H1 (cell line): ENCODE data around the gene UVSSA. TPM values are rescaled to one million over a fixed set of nuclear protein-coding genes. Genes with fewer than 3 reads are reported as not detected.

Experiments used
- CTCF ChIA-PET: fragments of 300-600 bp; sonication (Branson Sonifier 250); formaldehyde crosslinking; loops from one replicate; lab custom pipeline; 2021; ENCODE audit not compliant: partially characterized antibody; lab: Charles Lee
- POLR2A ChIA-PET: fragments of 300-600 bp; sonication (Branson Sonifier 250); formaldehyde crosslinking; loops from one replicate; lab custom pipeline; 2021; ENCODE audit warnings: inconsistent platforms; ENCODE audit not compliant: partially characterized antibody; lab: Charles Lee
- DNase-seq, 2 experiments: peaks; one replicate each; pipeline versions ENCODE4 v3.0.0 to v3.0.0-alpha.2; 2010 to 2022; ENCODE audit warnings: low spot score in 2 of 2, low read depth in 1 of 2, mixed read lengths in 1 of 2
- FAIRE-seq: peaks from 2 replicates; lab custom pipeline; 2011; peaks lifted over from hg19 to GRCh38; lab: Jason Lieb, UNC
- H2AFZ ChIP-seq: 2 replicates; pipeline ENCODE4 v1.8.1; 2012; ENCODE audit warnings: low read length, inconsistent platforms
- H2AK5ac ChIP-seq: 2 replicates; pipeline ENCODE4 v1.6.1; 2013; ENCODE audit warnings: low read depth, low read length
- H2BK120ac ChIP-seq: replicated peaks from 2 replicates; pipeline ENCODE3; 2013; ENCODE audit warnings: low read depth, low read length, inconsistent platforms
- H2BK12ac ChIP-seq: 2 replicates; pipeline ENCODE4 v1.6.1; 2013; ENCODE audit warnings: low read depth, low read length
- H2BK15ac ChIP-seq: 2 replicates; pipeline ENCODE4 v1.6.1; 2013; ENCODE audit warnings: low read length
- H2BK20ac ChIP-seq: 2 replicates; pipeline ENCODE4 v1.6.1; 2013; ENCODE audit warnings: low read length
- H2BK5ac ChIP-seq: 2 replicates; pipeline ENCODE4 v1.6.1; 2013; ENCODE audit warnings: low read depth, low read length
- H3K14ac ChIP-seq: 2 replicates; pipeline ENCODE4 v1.6.1; 2013; ENCODE audit warnings: inconsistent platforms; ENCODE audit not compliant: insufficient read length
- H3K18ac ChIP-seq: 2 replicates; pipeline ENCODE4 v1.6.1; 2013; ENCODE audit warnings: low read length; ENCODE audit errors: extremely low read depth
- H3K23ac ChIP-seq: 2 replicates; pipeline ENCODE4 v1.6.1; 2013; ENCODE audit warnings: inconsistent platforms; ENCODE audit not compliant: insufficient read length
- H3K23me2 ChIP-seq: 2 replicates; pipeline ENCODE4 v1.6.1; 2013; ENCODE audit warnings: low read depth, low read length
- H3K27ac ChIP-seq: 2 replicates; pipeline ENCODE4 v1.6.1; 2011; ENCODE audit warnings: low read depth, low read length, inconsistent platforms
- H3K27me3 ChIP-seq, 4 experiments: replicated peaks in 1 of 4; 1 replicate in 1 of 4; 2 replicates in 3 of 4; pipeline versions ENCODE4 v1.6.1 to v1.8.1; 2011 to 2013; ENCODE audit warnings: low read length in 3 of 4, mild to moderate bottlenecking in 3 of 4, inconsistent platforms in 2 of 4, mixed read lengths in 2 of 4, moderate library complexity in 1 of 4; ENCODE audit not compliant: control insufficient read depth in 3 of 4, insufficient read depth in 3 of 4; ENCODE audit errors: extremely low read depth in 1 of 4
- H3K36me3 ChIP-seq, 4 experiments: 2 replicates each; pipeline versions ENCODE4 v1.6.1 to v1.8.1; 2011 to 2013; ENCODE audit warnings: mild to moderate bottlenecking in 4 of 4, low read length in 3 of 4, moderate library complexity in 2 of 4, control low read depth in 1 of 4, inconsistent platforms in 1 of 4; ENCODE audit not compliant: insufficient read depth in 4 of 4, control insufficient read depth in 2 of 4
- H3K4ac ChIP-seq: replicated peaks from 2 replicates; pipeline ENCODE3; 2013; ENCODE audit warnings: low read length, low read depth, mixed read lengths, inconsistent platforms; ENCODE audit not compliant: insufficient read length
- H3K4me1 ChIP-seq, 4 experiments: replicated peaks in 1 of 4; 1 replicate in 1 of 4; 2 replicates in 3 of 4; pipeline versions ENCODE4 v1.6.1 to v1.8.1; 2011 to 2013; ENCODE audit warnings: low read length in 3 of 4, inconsistent platforms in 2 of 4, mixed read lengths in 1 of 4; ENCODE audit not compliant: insufficient read depth in 4 of 4, control insufficient read depth in 3 of 4
- H3K4me2 ChIP-seq, 2 experiments: 2 replicates each; pipeline versions ENCODE4 v1.6.1 to v1.8.1; 2011 to 2013; ENCODE audit warnings: low read depth in 2 of 2, low read length in 2 of 2, control low read depth in 1 of 2, inconsistent platforms in 1 of 2, mild to moderate bottlenecking in 1 of 2; ENCODE audit not compliant: insufficient read depth in 1 of 2
- H3K4me3 ChIP-seq, 4 experiments: fragments of 200-600, 300-600 bp in 1 of 4; sonication (generic), shearing (Covaris generic), sonication (Bioruptor Twin) in 1 of 4; 2 replicates each; pipeline versions ENCODE4 v1.5.1 to v1.8.1; 2011 to 2016; ENCODE audit warnings: low read length in 4 of 4, low read depth in 3 of 4, control low read depth in 2 of 4, inconsistent platforms in 2 of 4, mild to moderate bottlenecking in 2 of 4, mixed read lengths in 1 of 4, moderate library complexity in 1 of 4; ENCODE audit not compliant: insufficient read depth in 2 of 4; ENCODE audit errors: extremely low read depth in 1 of 4
- H3K56ac ChIP-seq: replicated peaks from 2 replicates; pipeline ENCODE3; 2013; ENCODE audit warnings: low read depth, mild to moderate bottlenecking, mixed read lengths, low read length, inconsistent platforms; ENCODE audit not compliant: insufficient read length
- H3K79me1 ChIP-seq: 2 replicates; pipeline ENCODE4 v1.6.1; 2013; ENCODE audit warnings: low read depth, low read length, control low read depth
- H3K79me2 ChIP-seq, 2 experiments: 2 replicates each; pipeline versions ENCODE4 v1.6.1 to v1.8.1; 2012 to 2013; ENCODE audit warnings: low read length in 2 of 2, mild to moderate bottlenecking in 2 of 2, inconsistent platforms in 1 of 2; ENCODE audit not compliant: insufficient read depth in 2 of 2, control insufficient read depth in 1 of 2
- H3K9ac ChIP-seq, 4 experiments: replicated peaks in 1 of 4; 1 replicate in 1 of 4; 2 replicates in 3 of 4; pipeline versions ENCODE4 v1.6.1 to v1.8.1; 2011 to 2013; ENCODE audit warnings: low read depth in 3 of 4, low read length in 3 of 4, control low read depth in 2 of 4, mild to moderate bottlenecking in 2 of 4, moderate library complexity in 2 of 4, inconsistent platforms in 1 of 4; ENCODE audit errors: extremely low read depth in 1 of 4
- H3K9me3 ChIP-seq, 2 experiments: 2 replicates each; pipeline versions ENCODE4 v1.6.1 to v1.8.1; 2012 to 2013; ENCODE audit warnings: mild to moderate bottlenecking in 2 of 2, moderate library complexity in 2 of 2, control low read depth in 1 of 2, inconsistent platforms in 1 of 2, low read depth in 1 of 2, low read length in 1 of 2, mixed read lengths in 1 of 2; ENCODE audit not compliant: insufficient read depth in 2 of 2
- H4K20me1 ChIP-seq, 2 experiments: replicated peaks in 1 of 2; 2 replicates each; pipeline versions ENCODE3 to v1.8.1; 2011 to 2013; ENCODE audit warnings: inconsistent platforms in 2 of 2, low read length in 2 of 2, mild to moderate bottlenecking in 1 of 2; ENCODE audit not compliant: insufficient read depth in 2 of 2, control insufficient read depth in 1 of 2
- H4K5ac ChIP-seq: 2 replicates; pipeline ENCODE4 v1.6.1; 2013; ENCODE audit warnings: low read length, low read depth, mixed read lengths, inconsistent platforms; ENCODE audit not compliant: insufficient read length
- H4K8ac ChIP-seq: 2 replicates; pipeline ENCODE4 v1.8.0; 2013; ENCODE audit warnings: mild to moderate bottlenecking, moderate library complexity, low read length, inconsistent platforms; ENCODE audit not compliant: insufficient read depth; ENCODE audit errors: extremely low read depth
- H4K91ac ChIP-seq: replicated peaks from 2 replicates; pipeline ENCODE3; 2013; ENCODE audit warnings: low read length, mixed read lengths, inconsistent platforms; ENCODE audit not compliant: insufficient read length
- BRCA1 ChIP-seq: IDR thresholded peaks from 2 replicates; pipeline ENCODE4 v1.6.1; 2012; ENCODE audit warnings: low read depth, low read length, improper control_type of control experiment
- CBX8 ChIP-seq: fragments of 300-800, 300-1000 bp; sonication (generic); IDR thresholded peaks from 2 replicates; pipeline ENCODE4 v1.7.1; 2016; ENCODE audit warnings: low read depth, low read length, borderline replicate concordance
- CTBP2 ChIP-seq: IDR thresholded peaks from 2 replicates; pipeline ENCODE4 v1.7.0; 2011; ENCODE audit warnings: borderline replicate concordance, mild to moderate bottlenecking, moderate library complexity, mixed read lengths, low read length; ENCODE audit not compliant: insufficient read depth, insufficient read length
- EP300 ChIP-seq, 2 experiments: IDR thresholded peaks; 1 replicate in 1 of 2; 2 replicates in 1 of 2; pipeline ENCODE4 v1.6.1; 2011 to 2012; ENCODE audit warnings: low read depth in 2 of 2, low read length in 2 of 2, mild to moderate bottlenecking in 2 of 2, borderline replicate concordance in 1 of 2, inconsistent platforms in 1 of 2, moderate library complexity in 1 of 2
- HDAC6 ChIP-seq: IDR thresholded peaks from one replicate; pipeline ENCODE4 v1.7.1; 2012; ENCODE audit warnings: low read depth, mild to moderate bottlenecking, inconsistent platforms, low read length, moderate library complexity
- KDM5A ChIP-seq: fragments of 200-600 bp; IDR thresholded peaks from 2 replicates; pipeline ENCODE4 v1.7.1; 2012; ENCODE audit warnings: mild to moderate bottlenecking, low read length, inconsistent platforms, mixed read lengths
- RFX5 ChIP-seq: IDR thresholded peaks from 2 replicates; pipeline ENCODE4 v1.6.1; 2011; ENCODE audit warnings: low read depth, low read length, improper control_type of control experiment, borderline replicate concordance
- RNF2 ChIP-seq: fragments of 200-900, 300-1000 bp; sonication (generic); IDR thresholded peaks from 2 replicates; pipeline ENCODE4 v1.7.1; 2016; ENCODE audit warnings: borderline replicate concordance, low read depth, mild to moderate bottlenecking, antibody characterized with exemption, low read length; ENCODE audit not compliant: poor library complexity, severe bottlenecking; ENCODE audit errors: missing control alignments
- SIX5 ChIP-seq: IDR thresholded peaks from 2 replicates; pipeline ENCODE4 v1.6.1; 2011; ENCODE audit warnings: mild to moderate bottlenecking, low read depth, low read length
- SP4 ChIP-seq: IDR thresholded peaks from 2 replicates; pipeline ENCODE4 v1.6.1; 2012; ENCODE audit warnings: low read length, inconsistent platforms
- ZNF274 ChIP-seq: IDR thresholded peaks from 2 replicates; pipeline ENCODE4 v1.7.0; 2012; ENCODE audit warnings: low read length, borderline replicate concordance; ENCODE audit errors: extremely low read depth
- WGBS, 2 experiments: shearing (Covaris generic) in 1 of 2; methylation state at CpG; one replicate each; pipeline versions ENCODE4 v1.1.6 to v1.1.7; 2013 to 2015; ENCODE audit warnings: low lambda C conversion rate in 2 of 2, mixed read lengths in 2 of 2, inconsistent platforms in 1 of 2, low coverage in 1 of 2, missing lambda C conversion rate in 1 of 2; ENCODE audit not compliant: insufficient replicate concordance in 2 of 2, insufficient coverage in 1 of 2, insufficient read length in 1 of 2; ENCODE audit errors: extremely low coverage in 1 of 2, missing lambda C conversion rate in 1 of 2; 5-methylcytosine and 5-hydroxymethylcytosine counted together
- polyA plus RNA-seq, 7 experiments: library from polyadenylated mRNA; depleted of rRNA in 3 of 7; stranded (reverse) in 5 of 7; unstranded in 2 of 7; fragments of >200 nt in 5 of 7; fragments of 200-250 nt in 2 of 7; gene quantifications; 1 replicate in 5 of 7; 2 replicates in 1 of 7; 4 replicates in 1 of 7; pipeline versions ENCODE4 v1.2.1 to v1.2.3, GENCODE V29; 2011 to 2013; ENCODE audit warnings: missing spikeins in 2 of 7, mixed read lengths in 2 of 7
- total RNA-seq: library from RNA; stranded (reverse); fragmentation: NEBNext Ultra II Directional; extraction: Animal tissue kit (Norgen Biotek cat#: 25700); gene quantifications from 2 replicates; pipeline ENCODE4 v1.2.1, GENCODE V29; 2021

The UVSSA gene
- total and polyA plus RNA-seq, 2 of the 8 experiments (the other 6 are each of a cell fraction or from before 2014, with no cell fraction given) = 14.5 to 19.4 TPM

DNA sequence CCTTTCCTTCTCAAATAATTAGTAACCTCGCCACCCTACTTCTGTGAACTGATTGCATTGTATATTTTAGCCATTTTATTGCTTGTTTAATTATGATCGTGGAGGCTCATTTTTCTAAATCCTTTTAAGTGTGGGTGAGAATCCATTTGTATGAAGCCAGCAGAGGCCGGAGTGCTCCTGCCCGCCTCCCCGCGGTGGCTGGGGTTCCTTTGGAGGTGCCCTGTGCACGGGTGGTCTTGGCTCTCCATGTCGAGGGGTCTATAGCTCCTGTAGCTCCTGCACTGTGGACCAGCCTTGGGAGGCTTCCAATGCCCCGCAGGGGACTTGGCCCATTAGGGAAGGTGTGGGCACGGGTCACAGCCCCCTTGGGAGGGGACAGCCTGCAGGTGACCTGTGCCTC is 15.0 kb downstream of the UVSSA start:
- no peak overlapping the region for H3K4ac ChIP-seq
- TF ChIP-seq RNF2 = no peak
- no peak for TF ChIP-seq BRCA1
- TF ChIP-seq KDM5A = no peak
- TF ChIP-seq CTBP2 = no peak
- TF ChIP-seq CBX8 = no peak
- no peak for TF ChIP-seq HDAC6
- TF ChIP-seq EP300 (IDR thresholded peaks at IDR 0.05; ENCODE audit: borderline replicate concordance in 1 of 2, low read depth in 2 of 2, low read length in 2 of 2) = no peak
- no peak for TF ChIP-seq SP4
- TF ChIP-seq SIX5 = no peak
- no peak for TF ChIP-seq ZNF274
- TF ChIP-seq RFX5 = no peak
- H3K79me2 ChIP-seq = no peaks in the 10 kb centered on the region
- no peak overlapping the region for H2BK120ac ChIP-seq
- no peak overlapping the region for H4K5ac ChIP-seq
- peaks cover 3 to 11% of the 10 kb centered on the region in 2 experiments for H4K20me1 ChIP-seq
- H2BK15ac ChIP-seq = no peak overlapping the region
- H3K56ac ChIP-seq = no peak overlapping the region
- no peak overlapping the region for H2AK5ac ChIP-seq
- no peak for FAIRE-seq
- no peaks in the 10 kb centered on the region; the same call in 1 of the 2 replicates for H3K79me1 ChIP-seq
- no peaks in the 10 kb centered on the region; a peak in 1 of 7 replicates for H3K4me1 ChIP-seq
- no peaks in the 10 kb centered on the region for H3K9me3 ChIP-seq
- H2BK12ac ChIP-seq = no peak overlapping the region
- peaks cover 0 to 13% (median 0%) of the 10 kb centered on the region in 4 experiments; a peak in 1 of 8 replicates for H3K36me3 ChIP-seq
- no peak for DNase-seq
- H3K23ac ChIP-seq = no peak overlapping the region
- H4K91ac ChIP-seq = no peak overlapping the region
- no peak overlapping the region for H3K9ac ChIP-seq
- H3K18ac ChIP-seq = no peak overlapping the region
- no peak overlapping the region for H3K4me3 ChIP-seq
- no peaks in the 10 kb centered on the region for H3K23me2 ChIP-seq
- 92% methylated on average over 10 of the region's 10 CpGs; no CpG with 5 or more reads in 1 of the 2 experiments for WGBS, 2 experiments
- no peak overlapping the region for H3K27ac ChIP-seq
- H3K27me3 ChIP-seq = no peaks in the 10 kb centered on the region
- ChIA-PET CTCF (interaction anchor here (0.6 to 1.3 kb wide), 3 partner anchors 9 to 194 kb away, joined by 3 read pairs; no protein-coding TSS in a partner anchor), POLR2A (no interaction called here)
- H2BK20ac ChIP-seq = no peak overlapping the region
- peak overlapping the region; percentile 85; the same call in 1 of the 2 replicates for H4K8ac ChIP-seq
- H2BK5ac ChIP-seq = no peak overlapping the region
- no peak overlapping the region for H2AFZ ChIP-seq
- no peak overlapping the region for H3K4me2 ChIP-seq
- no peak overlapping the region for H3K14ac ChIP-seq
